Activated naive CD8-positive, alpha-beta T cell treated with anti-CD3 and anti-CD28 coated beads for 36 hours (primary cell): ENCODE measurements around the gene PCDHB7. TPM values are rescaled to one million over a fixed set of nuclear protein-coding genes. Genes with fewer than 3 reads are reported as not detected.
"Not testable (repeated sequence)": the region's sequence is repeated elsewhere in the genome, so short reads cannot be mapped to it uniquely, and the experiment has no call there.

ENCODE experiments used
- DNase-seq: peaks from one replicate; pipeline ENCODE4 v3.0.0; 2021
- H3K27ac Mint-ChIP-seq: one replicate; pipeline ENCODE4 v1.8.0; 2022; ENCODE audit warnings: mild to moderate bottlenecking, moderate library complexity, mixed read lengths
- H3K27me3 Mint-ChIP-seq: one replicate; pipeline ENCODE4 v1.8.0; 2022; ENCODE audit warnings: mild to moderate bottlenecking, mixed read lengths
- H3K36me3 Mint-ChIP-seq: one replicate; pipeline ENCODE4 v1.8.0; 2021; ENCODE audit warnings: mild to moderate bottlenecking, mixed read lengths
- H3K4me1 Mint-ChIP-seq: one replicate; pipeline ENCODE4 v1.8.0; 2021; ENCODE audit warnings: mixed read lengths
- H3K4me3 Mint-ChIP-seq: one replicate; pipeline ENCODE4 v1.8.0; 2022; ENCODE audit warnings: mild to moderate bottlenecking, moderate library complexity, mixed read lengths
- H3K9me3 Mint-ChIP-seq: one replicate; pipeline ENCODE4 v1.8.0; 2022; ENCODE audit warnings: mixed read lengths
- total RNA-seq, 2 experiments: library from RNA; stranded (reverse); gene quantifications; one replicate each; pipeline ENCODE4 v1.2.3, GENCODE V29; 2021

Gene PCDHB7
- total RNA-seq, 2 experiments from 2014 or later = not detected

- not testable (repeated sequence) for H3K4me1 Mint-ChIP-seq, H3K36me3 Mint-ChIP-seq, DNase-seq, H3K27ac Mint-ChIP-seq, H3K4me3 Mint-ChIP-seq
- Mint-ChIP-seq H3K27me3 (peaks cover 48% of the 10 kb centered on the region), H3K9me3 (peaks cover 22% of the 10 kb centered on the region)
Observed at GRCh38 chr5:141157901-141158300, 14.5 kb upstream of the PCDHB7 start.

GRCh38 chr5:141174291-141175104, 2.1 kb downstream of the PCDHB7 start:
- H3K4me1 Mint-ChIP-seq, DNase-seq, H3K27ac Mint-ChIP-seq: not testable (repeated sequence)

DNA sequence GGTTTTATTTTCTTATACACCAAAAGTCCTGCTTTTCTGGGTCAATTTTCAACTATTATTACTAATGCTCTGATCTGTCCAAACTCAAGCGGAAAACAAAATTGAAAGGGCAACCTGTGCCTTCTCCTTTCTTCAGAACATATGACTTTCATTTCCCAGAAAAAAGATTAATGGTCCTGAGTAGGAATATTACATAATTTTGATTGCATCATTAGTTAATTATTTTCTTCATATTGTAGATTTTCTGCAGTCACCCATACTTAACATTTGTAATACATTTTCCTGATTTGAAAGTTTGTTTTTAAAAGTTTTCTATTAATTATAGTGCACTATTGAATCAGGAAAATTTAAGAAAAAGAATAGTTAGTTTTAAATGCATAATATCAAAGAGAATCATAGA, 3.5 kb downstream of the PCDHB7 start:
- peaks cover 27% of the 10 kb centered on the region for H3K27me3 Mint-ChIP-seq
- peaks cover 8% of the 10 kb centered on the region for H3K36me3 Mint-ChIP-seq
- no peak for DNase-seq
- peaks cover 2% of the 10 kb centered on the region for H3K4me1 Mint-ChIP-seq
- no peak overlapping the region for H3K27ac Mint-ChIP-seq
- H3K9me3 Mint-ChIP-seq = peaks cover 16% of the 10 kb centered on the region
- H3K4me3 Mint-ChIP-seq = no peak overlapping the region

More at GRCh38 chr5:141174291-141175104, 2.1 kb downstream of the PCDHB7 start:
- H3K4me3 Mint-ChIP-seq, H3K36me3 Mint-ChIP-seq: not testable (repeated sequence)
- H3K9me3 Mint-ChIP-seq = peaks cover 12% of the 10 kb centered on the region
- peaks cover 23% of the 10 kb centered on the region for H3K27me3 Mint-ChIP-seq

GRCh38 chr5:141177577-141178191, 5.2 kb downstream of the PCDHB7 start, which contains the start of gene PCDHB8:
Gene PCDHB8 (plus strand): TSS chr5:141177790. CDS start chr5:141178035, 245 bp downstream.
- H3K36me3 Mint-ChIP-seq = peaks cover 13% of the 10 kb centered on the region
- DNase-seq, H3K4me3 Mint-ChIP-seq, H3K27ac Mint-ChIP-seq, H3K4me1 Mint-ChIP-seq: not testable (repeated sequence)
- H3K27me3 Mint-ChIP-seq = peaks cover 36% of the 10 kb centered on the region
- peaks cover 24% of the 10 kb centered on the region for H3K9me3 Mint-ChIP-seq

DNA sequence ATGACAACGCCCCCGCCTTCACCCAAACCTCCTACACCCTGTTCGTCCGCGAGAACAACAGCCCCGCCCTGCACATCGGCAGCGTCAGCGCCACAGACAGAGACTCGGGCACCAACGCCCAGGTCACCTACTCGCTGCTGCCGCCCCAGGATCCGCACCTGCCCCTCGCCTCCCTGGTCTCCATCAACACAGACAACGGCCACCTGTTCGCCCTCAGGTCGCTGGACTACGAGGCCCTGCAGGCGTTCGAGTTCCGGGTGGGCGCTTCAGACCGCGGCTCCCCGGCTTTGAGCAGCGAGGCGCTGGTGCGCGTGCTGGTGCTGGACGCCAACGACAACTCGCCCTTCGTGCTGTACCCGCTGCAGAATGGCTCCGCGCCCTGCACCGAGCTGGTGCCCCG, 6.9 kb downstream of the PCDHB7 start:
- not testable (repeated sequence) for DNase-seq, H3K27ac Mint-ChIP-seq, H3K36me3 Mint-ChIP-seq, H3K4me3 Mint-ChIP-seq, H3K4me1 Mint-ChIP-seq
- H3K27me3 Mint-ChIP-seq = peaks cover 32% of the 10 kb centered on the region
- H3K9me3 Mint-ChIP-seq = peaks cover 29% of the 10 kb centered on the region

DNA sequence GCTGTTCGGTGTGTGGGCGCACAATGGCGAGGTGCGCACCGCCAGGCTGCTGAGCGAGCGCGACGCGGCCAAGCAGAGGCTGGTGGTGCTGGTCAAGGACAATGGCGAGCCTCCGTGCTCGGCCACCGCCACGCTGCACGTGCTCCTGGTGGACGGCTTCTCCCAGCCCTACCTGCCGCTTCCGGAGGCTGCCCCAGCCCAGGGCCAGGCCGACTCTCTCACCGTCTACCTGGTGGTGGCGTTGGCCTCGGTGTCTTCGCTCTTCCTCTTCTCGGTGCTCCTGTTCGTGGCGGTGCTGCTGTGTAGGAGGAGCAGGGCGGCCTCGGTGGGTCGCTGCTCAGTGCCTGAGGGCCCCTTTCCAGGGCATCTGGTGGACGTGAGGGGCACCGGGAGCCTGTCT, 7.4 kb downstream of the PCDHB7 start:
- DNase-seq, H3K4me3 Mint-ChIP-seq, H3K4me1 Mint-ChIP-seq, H3K27ac Mint-ChIP-seq: not testable (repeated sequence)
- H3K36me3 Mint-ChIP-seq = peaks cover 10% of the 10 kb centered on the region
- H3K9me3 Mint-ChIP-seq = peaks cover 31% of the 10 kb centered on the region
- H3K27me3 Mint-ChIP-seq = peaks cover 37% of the 10 kb centered on the region

DNA sequence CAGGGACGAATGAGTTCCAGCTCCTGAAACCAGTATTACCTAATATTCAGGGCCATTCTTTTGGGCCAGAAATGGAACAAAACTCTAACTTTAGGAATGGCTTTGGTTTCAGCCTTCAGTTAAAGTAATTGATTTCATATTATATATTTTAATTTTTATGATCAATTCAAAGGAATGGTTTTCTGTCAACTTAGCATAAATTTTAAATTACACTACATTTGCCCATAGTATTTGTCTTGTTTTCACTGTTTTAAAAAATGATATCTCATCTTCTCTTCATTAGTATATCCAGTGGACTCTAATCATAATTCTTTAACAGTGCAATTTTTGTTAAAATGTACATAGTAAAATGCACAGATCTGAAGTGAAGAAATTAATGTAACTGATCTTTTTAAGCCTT, 7.9 kb downstream of the PCDHB7 start:
- Mint-ChIP-seq H3K36me3 (peaks cover 7% of the 10 kb centered on the region), H3K27me3 (peaks cover 42% of the 10 kb centered on the region), H3K9me3 (peaks cover 31% of the 10 kb centered on the region), H3K27ac (no peak overlapping the region), H3K4me3 (no peak overlapping the region), H3K4me1 (no peaks in the 10 kb centered on the region)
- DNase-seq = no peak

DNA sequence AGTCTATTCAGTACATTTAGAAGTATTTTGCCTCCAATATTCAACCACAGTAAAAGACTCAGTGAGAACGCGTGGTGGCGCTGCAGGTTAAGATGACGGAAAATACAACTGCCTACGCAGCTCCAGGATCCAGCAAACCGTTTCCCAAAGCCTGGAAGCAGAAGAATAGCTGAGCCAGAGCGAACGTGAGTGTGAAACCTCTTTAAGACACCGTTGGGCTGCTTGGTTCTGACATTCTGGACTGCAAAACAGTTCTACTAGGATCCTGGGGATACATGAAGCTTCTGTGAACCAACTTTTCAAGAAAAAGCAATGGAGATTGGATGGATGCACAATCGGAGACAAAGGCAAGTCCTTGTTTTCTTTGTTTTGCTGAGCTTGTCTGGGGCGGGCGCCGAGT, 9.8 kb downstream of the PCDHB7 start, which contains the start of gene PCDHB16:
Gene PCDHB16, plus strand, starts transcription at position 140 of the 400 bp plus-strand sequence. Its CDS starts 173 bp downstream, at position 313.
- DNase-seq = no peak
- Mint-ChIP-seq H3K4me1 (peaks cover 3% of the 10 kb centered on the region), H3K27ac (no peak within 1 kb of the TSS), H3K36me3 (peaks cover 9% of the 10 kb centered on the region), H3K4me3 (no peak within 1 kb of the TSS), H3K27me3 (peaks cover 57% of the 10 kb centered on the region), H3K9me3 (peaks cover 38% of the 10 kb centered on the region)

DNA sequence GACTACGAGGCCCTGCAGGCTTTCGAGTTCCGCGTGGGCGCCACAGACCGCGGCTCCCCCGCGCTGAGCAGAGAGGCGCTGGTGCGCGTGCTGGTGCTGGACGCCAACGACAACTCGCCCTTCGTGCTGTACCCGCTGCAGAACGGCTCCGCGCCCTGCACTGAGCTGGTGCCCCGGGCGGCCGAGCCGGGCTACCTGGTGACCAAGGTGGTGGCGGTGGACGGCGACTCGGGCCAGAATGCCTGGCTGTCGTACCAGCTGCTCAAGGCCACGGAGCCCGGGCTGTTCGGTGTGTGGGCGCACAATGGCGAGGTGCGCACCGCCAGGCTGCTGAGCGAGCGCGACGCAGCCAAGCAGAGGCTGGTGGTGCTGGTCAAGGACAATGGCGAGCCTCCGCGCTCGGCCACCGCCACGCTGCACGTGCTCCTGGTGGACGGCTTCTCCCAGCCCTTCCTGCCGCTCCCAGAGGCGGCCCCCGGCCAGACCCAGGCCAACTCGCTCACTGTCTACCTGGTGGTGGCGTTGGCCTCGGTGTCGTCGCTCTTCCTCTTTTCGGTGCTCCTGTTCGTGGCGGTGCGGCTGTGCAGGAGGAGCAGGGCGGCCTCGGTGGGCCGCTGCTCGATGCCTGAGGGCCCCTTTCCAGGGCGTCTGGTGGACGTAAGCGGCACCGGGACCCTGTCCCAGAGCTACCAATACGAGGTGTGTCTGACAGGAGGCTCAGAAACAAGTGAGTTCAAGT, 11.8 kb downstream of the PCDHB7 start:
- H3K9me3 Mint-ChIP-seq = peaks cover 46% of the 10 kb centered on the region
- peak overlapping the region; percentile 42 for H3K27ac Mint-ChIP-seq
- peaks cover 18% of the 10 kb centered on the region for H3K36me3 Mint-ChIP-seq
- DNase-seq, H3K4me1 Mint-ChIP-seq, H3K4me3 Mint-ChIP-seq: not testable (repeated sequence)
- peaks cover 72% of the 10 kb centered on the region for H3K27me3 Mint-ChIP-seq

DNA sequence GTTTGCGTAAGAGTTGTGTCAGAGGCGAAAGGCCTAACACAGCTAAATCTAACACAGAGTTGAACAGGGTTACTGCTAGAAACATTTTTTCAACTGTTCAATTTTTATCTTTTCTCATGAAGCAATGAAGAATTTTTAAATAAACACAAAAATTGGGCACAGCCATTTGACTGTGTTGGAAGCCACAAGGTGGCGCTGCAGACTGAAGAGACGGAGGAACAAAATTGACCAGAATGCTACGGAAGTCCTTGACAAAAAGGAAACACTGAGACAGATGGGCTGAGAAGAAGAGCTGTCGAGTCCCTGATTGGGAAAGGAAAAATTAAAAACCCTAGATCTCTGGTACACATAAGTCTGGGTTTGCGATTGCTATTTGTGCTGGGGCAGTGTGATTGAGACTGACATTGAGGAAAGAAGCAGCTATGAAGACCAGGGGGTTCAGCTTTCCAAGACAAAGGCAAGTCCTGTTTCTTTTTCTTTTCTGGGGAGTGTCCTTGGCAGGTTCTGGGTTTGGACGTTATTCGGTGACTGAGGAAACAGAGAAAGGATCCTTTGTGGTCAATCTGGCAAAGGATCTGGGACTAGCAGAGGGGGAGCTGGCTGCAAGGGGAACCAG, 14.6 kb downstream of the PCDHB7 start, which contains the start of gene PCDHB9:
Gene PCDHB9, plus strand, starts transcription at position 265 of the 616 bp plus-strand sequence. Its CDS starts 158 bp downstream, at position 423.
- no peak within 1 kb of the TSS for H3K4me3 Mint-ChIP-seq
- no peak within 1 kb of the TSS for H3K27ac Mint-ChIP-seq

GRCh38 chr5:141188682-141189081, 16.2 kb downstream of the PCDHB7 start:
- not testable (repeated sequence) for H3K4me1 Mint-ChIP-seq, H3K4me3 Mint-ChIP-seq

More for the DNA sequence above, 14.6 kb downstream of the PCDHB7 start, which contains the start of gene PCDHB9:
- H3K4me1 Mint-ChIP-seq = peaks cover 3% of the 10 kb centered on the region
- no peak for DNase-seq
- H3K27me3 Mint-ChIP-seq = peaks cover 85% of the 10 kb centered on the region
- peaks cover 44% of the 10 kb centered on the region for H3K9me3 Mint-ChIP-seq
- peaks cover 19% of the 10 kb centered on the region for H3K36me3 Mint-ChIP-seq

DNA sequence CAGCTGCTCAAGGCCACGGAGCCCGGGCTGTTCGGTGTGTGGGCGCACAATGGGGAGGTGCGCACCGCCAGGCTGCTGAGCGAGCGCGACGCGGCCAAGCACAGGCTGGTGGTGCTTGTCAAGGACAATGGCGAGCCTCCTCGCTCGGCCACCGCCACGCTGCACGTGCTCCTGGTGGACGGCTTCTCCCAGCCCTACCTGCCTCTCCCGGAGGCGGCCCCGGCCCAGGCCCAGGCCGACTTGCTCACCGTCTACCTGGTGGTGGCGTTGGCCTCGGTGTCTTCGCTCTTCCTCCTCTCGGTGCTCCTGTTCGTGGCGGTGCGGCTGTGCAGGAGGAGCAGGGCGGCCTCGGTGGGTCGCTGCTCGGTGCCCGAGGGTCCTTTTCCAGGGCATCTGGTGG, 16.7 kb downstream of the PCDHB7 start:
- DNase-seq, H3K4me3 Mint-ChIP-seq, H3K27ac Mint-ChIP-seq, H3K4me1 Mint-ChIP-seq: not testable (repeated sequence)
- peaks cover 19% of the 10 kb centered on the region for H3K36me3 Mint-ChIP-seq
- H3K27me3 Mint-ChIP-seq = peaks cover 84% of the 10 kb centered on the region
- peaks cover 37% of the 10 kb centered on the region for H3K9me3 Mint-ChIP-seq

More at GRCh38 chr5:141188682-141189081, 16.2 kb downstream of the PCDHB7 start:
- peaks cover 18% of the 10 kb centered on the region for H3K36me3 Mint-ChIP-seq
- DNase-seq, H3K27ac Mint-ChIP-seq: not testable (repeated sequence)
- peaks cover 37% of the 10 kb centered on the region for H3K9me3 Mint-ChIP-seq
- H3K27me3 Mint-ChIP-seq = peaks cover 83% of the 10 kb centered on the region

- no peak within 1 kb of the TSS for H3K4me3 Mint-ChIP-seq
- peaks cover 20% of the 10 kb centered on the region for H3K36me3 Mint-ChIP-seq
- H3K27me3 Mint-ChIP-seq = peaks cover 70% of the 10 kb centered on the region
- H3K27ac Mint-ChIP-seq = no peak within 1 kb of the TSS
- no peaks in the 10 kb centered on the region for H3K4me1 Mint-ChIP-seq
- no peak for DNase-seq
- H3K9me3 Mint-ChIP-seq = peaks cover 37% of the 10 kb centered on the region
Observed at GRCh38 chr5:141192110-141192725, 19.8 kb downstream of the PCDHB7 start, which contains the start of gene PCDHB10. Gene PCDHB10 (plus strand): TSS chr5:141192353. CDS start chr5:141192553, 200 bp downstream.

DNA sequence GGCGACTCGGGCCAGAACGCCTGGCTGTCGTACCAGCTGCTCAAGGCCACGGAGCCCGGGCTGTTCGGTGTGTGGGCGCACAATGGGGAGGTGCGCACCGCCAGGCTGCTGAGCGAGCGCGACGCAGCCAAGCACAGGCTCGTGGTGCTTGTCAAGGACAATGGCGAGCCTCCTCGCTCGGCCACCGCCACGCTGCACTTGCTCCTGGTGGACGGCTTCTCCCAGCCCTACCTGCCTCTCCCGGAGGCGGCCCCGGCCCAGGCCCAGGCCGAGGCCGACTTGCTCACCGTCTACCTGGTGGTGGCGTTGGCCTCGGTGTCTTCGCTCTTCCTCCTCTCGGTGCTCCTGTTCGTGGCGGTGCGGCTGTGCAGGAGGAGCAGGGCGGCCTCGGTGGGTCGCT, 21.9 kb downstream of the PCDHB7 start:
- H3K36me3 Mint-ChIP-seq = peaks cover 14% of the 10 kb centered on the region
- not testable (repeated sequence) for H3K4me3 Mint-ChIP-seq, H3K4me1 Mint-ChIP-seq, DNase-seq, H3K27ac Mint-ChIP-seq
- H3K9me3 Mint-ChIP-seq = peaks cover 41% of the 10 kb centered on the region
- H3K27me3 Mint-ChIP-seq = peaks cover 69% of the 10 kb centered on the region
